ENCODE measurements around the gene KCNT2. TPM values are rescaled to one million over a fixed set of nuclear protein-coding genes. Genes with fewer than 3 reads are reported as not detected.

The KCNT2 gene
- total RNA-seq, 4 donors from 2014 or later: 6.5 to 16.6 (median 8.0) TPM

GRCh38 chr1:196584696-196585095 lies 23.5 kb downstream of the KCNT2 start:
- Histone ChIP-seq H3K36me3 (no peaks in the 10 kb centered on the region), H3K27ac (replicated peaks in 1 of 4) (no peak overlapping the region), H3K9me3 (no peaks in the 10 kb centered on the region), H3K4me3 (no peak overlapping the region), H3K27me3 (no peaks in the 10 kb centered on the region), H3K4me1 (no peaks in the 10 kb centered on the region)
- TF ChIP-seq CTCF (IDR thresholded peaks at IDR 0.05) (no peak), POLR2AphosphoS5 (IDR thresholded peaks at IDR 0.05) (no peak), POLR2A (IDR thresholded peaks at IDR 0.05; ENCODE audit: low read depth) (no peak), EP300 (IDR thresholded peaks at IDR 0.05) (no peak)
- DNase-seq (ENCODE audit: extremely low spot score): no peak
- intact Hi-C loops (cut with DNase I): no loop called here
- 81% methylated on average over 3 of the region's 3 CpGs for WGBS

- intact Hi-C loops (cut with DNase I): no loop called here
- H3K27ac ChIP-seq (replicated peaks in 1 of 4): no peak overlapping the region
- H3K9me3 ChIP-seq: no peaks in the 10 kb centered on the region
- no peaks in the 10 kb centered on the region for H3K4me1 ChIP-seq
- TF ChIP-seq POLR2A (IDR thresholded peaks at IDR 0.05; ENCODE audit: low read depth): no peak
- no peak for TF ChIP-seq CTCF (IDR thresholded peaks at IDR 0.05)
- TF ChIP-seq EP300 (IDR thresholded peaks at IDR 0.05): no peak
- TF ChIP-seq POLR2AphosphoS5 (IDR thresholded peaks at IDR 0.05): no peak
- H3K36me3 ChIP-seq: no peaks in the 10 kb centered on the region
- H3K27me3 ChIP-seq: no peaks in the 10 kb centered on the region
- H3K4me3 ChIP-seq: no peak overlapping the region
- 100% methylated on average over 2 of the region's 2 CpGs for WGBS
- no peak for DNase-seq (ENCODE audit: extremely low spot score)
Observed at GRCh38 chr1:196577386-196577785, 30.9 kb downstream of the KCNT2 start.

GRCh38 chr1:196573226-196573625 lies 35.0 kb downstream of the KCNT2 start:
- TF ChIP-seq POLR2AphosphoS5 (IDR thresholded peaks at IDR 0.05) (no peak), POLR2A (IDR thresholded peaks at IDR 0.05; ENCODE audit: low read depth) (no peak), EP300 (IDR thresholded peaks at IDR 0.05) (no peak), CTCF (IDR thresholded peaks at IDR 0.05) (no peak)
- no peaks in the 10 kb centered on the region for H3K36me3 ChIP-seq
- no peaks in the 10 kb centered on the region for H3K27me3 ChIP-seq
- DNase-seq (ENCODE audit: extremely low spot score): no peak
- no peak overlapping the region for H3K4me3 ChIP-seq
- 71% methylated on average over 2 of the region's 2 CpGs for WGBS
- H3K27ac ChIP-seq (replicated peaks in 1 of 4): no peak overlapping the region
- H3K4me1 ChIP-seq: peaks cover 0 to 7% (median 0%) of the 10 kb centered on the region in 4 donors
- no peaks in the 10 kb centered on the region for H3K9me3 ChIP-seq
- intact Hi-C loops (cut with DNase I): no loop called here

- Histone ChIP-seq H3K36me3 (no peaks in the 10 kb centered on the region), H3K9me3 (peaks cover 0 to 14% (median 12%) of the 10 kb centered on the region in 4 donors), H3K4me1 (peaks cover 0 to 7% (median 0%) of the 10 kb centered on the region in 4 donors), H3K27me3 (no peaks in the 10 kb centered on the region), H3K27ac (replicated peaks in 1 of 4) (no peak overlapping the region), H3K4me3 (no peak overlapping the region)
- DNase-seq (ENCODE audit: extremely low spot score): no peak
- intact Hi-C loops (cut with DNase I): no loop called here
- TF ChIP-seq EP300 (IDR thresholded peaks at IDR 0.05) (no peak), CTCF (IDR thresholded peaks at IDR 0.05) (no peak), POLR2A (IDR thresholded peaks at IDR 0.05; ENCODE audit: low read depth) (no peak), POLR2AphosphoS5 (IDR thresholded peaks at IDR 0.05) (no peak)
- WGBS: 83% methylated on average over 1 of the region's 1 CpG
Observed at GRCh38 chr1:196567238-196567637, 41.0 kb downstream of the KCNT2 start.

GRCh38 chr1:196563768-196564167 lies 44.5 kb downstream of the KCNT2 start:
- peaks cover 0 to 8% (median 6%) of the 10 kb centered on the region in 4 donors for H3K4me1 ChIP-seq
- TF ChIP-seq POLR2AphosphoS5 (IDR thresholded peaks at IDR 0.05) (no peak), POLR2A (IDR thresholded peaks at IDR 0.05; ENCODE audit: low read depth) (no peak), EP300 (IDR thresholded peaks at IDR 0.05) (no peak), CTCF (IDR thresholded peaks at IDR 0.05) (no peak)
- H3K9me3 ChIP-seq: peaks cover 0 to 14% (median 12%) of the 10 kb centered on the region in 4 donors
- no peaks in the 10 kb centered on the region for H3K36me3 ChIP-seq
- no peaks in the 10 kb centered on the region for H3K27me3 ChIP-seq
- H3K4me3 ChIP-seq: no peak overlapping the region
- no peak for DNase-seq (ENCODE audit: extremely low spot score)
- intact Hi-C loops (cut with DNase I): no loop called here
- no peak overlapping the region for H3K27ac ChIP-seq (replicated peaks in 1 of 4)
